ENCODE data around the gene SRP68.

Gene SRP68

GRCh38 chr17:76000016-76000754, 72.1 kb downstream of the SRP68 start:
- H3K27me3 ChIP-seq (ENCODE audit: control insufficient read depth in 1 of 2, insufficient read depth in 2 of 2, low read length in 2 of 2), result no peaks in the 10 kb centered on the region
- no peaks in the 10 kb centered on the region for H3K9me3 ChIP-seq (ENCODE audit: control insufficient read depth in 1 of 2, low read length in 2 of 2)
- no peak overlapping the region for H3K27ac ChIP-seq (ENCODE audit: low read depth, low read length)
- H3K36me3 ChIP-seq (ENCODE audit: control insufficient read depth in 1 of 2, insufficient read depth in 2 of 2, low read length in 2 of 2), result peaks cover 8 to 15% of the 10 kb centered on the region in 2 donors
- H3K4me3 ChIP-seq (ENCODE audit: low read depth in 1 of 2, low read length in 2 of 2), result no peak overlapping the region
- H3K9ac ChIP-seq (ENCODE audit: low read depth in 1 of 2, low read length in 2 of 2), result no peak overlapping the region
- H3K4me1 ChIP-seq (ENCODE audit: control insufficient read depth in 1 of 2, insufficient read depth in 2 of 2, low read length in 2 of 2), result peaks cover 49 to 60% of the 10 kb centered on the region in 2 donors

GRCh38 chr17:75998327-75998795, 74.0 kb downstream of the SRP68 start:
- Histone ChIP-seq H3K27me3 (ENCODE audit: control insufficient read depth in 1 of 2, insufficient read depth in 2 of 2, low read length in 2 of 2) (no peaks in the 10 kb centered on the region), H3K9me3 (ENCODE audit: control insufficient read depth in 1 of 2, low read length in 2 of 2) (no peaks in the 10 kb centered on the region), H3K36me3 (ENCODE audit: control insufficient read depth in 1 of 2, insufficient read depth in 2 of 2, low read length in 2 of 2) (peaks cover 8 to 15% of the 10 kb centered on the region in 2 donors), H3K4me1 (ENCODE audit: control insufficient read depth in 1 of 2, insufficient read depth in 2 of 2, low read length in 2 of 2) (peaks cover 48 to 54% of the 10 kb centered on the region in 2 donors), H3K27ac (ENCODE audit: low read depth, low read length) (no peak overlapping the region), H3K4me3 (ENCODE audit: low read depth in 1 of 2, low read length in 2 of 2) (no peak overlapping the region), H3K9ac (ENCODE audit: low read depth in 1 of 2, low read length in 2 of 2) (peak overlapping the region in 1 of 2 donors; percentile 51)

- Histone ChIP-seq H3K4me1 (ENCODE audit: control insufficient read depth in 1 of 2, insufficient read depth in 2 of 2, low read length in 2 of 2) (peaks cover 42% of the 10 kb centered on the region in 2 donors), H3K36me3 (ENCODE audit: control insufficient read depth in 1 of 2, insufficient read depth in 2 of 2, low read length in 2 of 2) (peaks cover 6 to 8% of the 10 kb centered on the region in 2 donors), H3K27me3 (ENCODE audit: control insufficient read depth in 1 of 2, insufficient read depth in 2 of 2, low read length in 2 of 2) (no peaks in the 10 kb centered on the region), H3K9me3 (ENCODE audit: control insufficient read depth in 1 of 2, low read length in 2 of 2) (no peaks in the 10 kb centered on the region), H3K9ac (ENCODE audit: low read depth in 1 of 2, low read length in 2 of 2) (peak overlapping the region; percentile 37 to 54), H3K4me3 (ENCODE audit: low read depth in 1 of 2, low read length in 2 of 2) (peak overlapping the region in 1 of 2 donors; percentile 26), H3K27ac (ENCODE audit: low read depth, low read length) (peak overlapping the region; percentile 79)
These were observed 75.4 kb downstream of the SRP68 start for GRCh38 chr17:75996665-75997590.

- Histone ChIP-seq H3K4me3 (ENCODE audit: low read depth in 1 of 2, low read length in 2 of 2) (no peak overlapping the region), H3K27me3 (ENCODE audit: control insufficient read depth in 1 of 2, insufficient read depth in 2 of 2, low read length in 2 of 2) (no peaks in the 10 kb centered on the region), H3K4me1 (ENCODE audit: control insufficient read depth in 1 of 2, insufficient read depth in 2 of 2, low read length in 2 of 2) (peaks cover 30 to 39% of the 10 kb centered on the region in 2 donors), H3K36me3 (ENCODE audit: control insufficient read depth in 1 of 2, insufficient read depth in 2 of 2, low read length in 2 of 2) (peaks cover 0 to 12% of the 10 kb centered on the region in 2 donors), H3K27ac (ENCODE audit: low read depth, low read length) (peak overlapping the region; percentile 17), H3K9ac (ENCODE audit: low read depth in 1 of 2, low read length in 2 of 2) (peak overlapping the region; percentile 13 to 43), H3K9me3 (ENCODE audit: control insufficient read depth in 1 of 2, low read length in 2 of 2) (no peaks in the 10 kb centered on the region)
These were observed 76.9 kb downstream of the SRP68 start for GRCh38 chr17:75995385-75995925.

- Histone ChIP-seq H3K4me1 (ENCODE audit: control insufficient read depth in 1 of 2, insufficient read depth in 2 of 2, low read length in 2 of 2) (peaks cover 30 to 39% of the 10 kb centered on the region in 2 donors), H3K9ac (ENCODE audit: low read depth in 1 of 2, low read length in 2 of 2) (peak overlapping the region in 1 of 2 donors; percentile 13), H3K27ac (ENCODE audit: low read depth, low read length) (no peak overlapping the region), H3K27me3 (ENCODE audit: control insufficient read depth in 1 of 2, insufficient read depth in 2 of 2, low read length in 2 of 2) (no peaks in the 10 kb centered on the region), H3K4me3 (ENCODE audit: low read depth in 1 of 2, low read length in 2 of 2) (no peak overlapping the region), H3K36me3 (ENCODE audit: control insufficient read depth in 1 of 2, insufficient read depth in 2 of 2, low read length in 2 of 2) (peaks cover 0 to 9% of the 10 kb centered on the region in 2 donors), H3K9me3 (ENCODE audit: control insufficient read depth in 1 of 2, low read length in 2 of 2) (no peaks in the 10 kb centered on the region)
These were observed 77.4 kb downstream of the SRP68 start for GRCh38 chr17:75994802-75995370.

- H3K36me3 ChIP-seq (ENCODE audit: control insufficient read depth in 1 of 2, insufficient read depth in 2 of 2, low read length in 2 of 2), result peaks cover 0 to 7% of the 10 kb centered on the region in 2 donors
- H3K4me1 ChIP-seq (ENCODE audit: control insufficient read depth in 1 of 2, insufficient read depth in 2 of 2, low read length in 2 of 2), result peaks cover 8 to 12% of the 10 kb centered on the region in 2 donors
These were observed 80.9 kb downstream of the SRP68 start for GRCh38 chr17:75991396-75991795.

More at GRCh38 chr17:75991396-75991795, 80.9 kb downstream of the SRP68 start:
- Histone ChIP-seq H3K4me3 (ENCODE audit: low read depth in 1 of 2, low read length in 2 of 2) (no peak overlapping the region), H3K9ac (ENCODE audit: low read depth in 1 of 2, low read length in 2 of 2) (no peak overlapping the region), H3K27ac (ENCODE audit: low read depth, low read length) (no peak overlapping the region), H3K9me3 (ENCODE audit: control insufficient read depth in 1 of 2, low read length in 2 of 2) (no peaks in the 10 kb centered on the region), H3K27me3 (ENCODE audit: control insufficient read depth in 1 of 2, insufficient read depth in 2 of 2, low read length in 2 of 2) (no peaks in the 10 kb centered on the region)
